GM19452 (cell line): ENCODE measurements around the gene EIF3D.

Experiments used
- ATAC-seq: cut with Tn5 transposase; IDR thresholded peaks from one replicate; pipeline ENCODE4 v1.9.1; 2021; ENCODE audit not compliant: unreplicated experiment

The EIF3D gene, protein sequence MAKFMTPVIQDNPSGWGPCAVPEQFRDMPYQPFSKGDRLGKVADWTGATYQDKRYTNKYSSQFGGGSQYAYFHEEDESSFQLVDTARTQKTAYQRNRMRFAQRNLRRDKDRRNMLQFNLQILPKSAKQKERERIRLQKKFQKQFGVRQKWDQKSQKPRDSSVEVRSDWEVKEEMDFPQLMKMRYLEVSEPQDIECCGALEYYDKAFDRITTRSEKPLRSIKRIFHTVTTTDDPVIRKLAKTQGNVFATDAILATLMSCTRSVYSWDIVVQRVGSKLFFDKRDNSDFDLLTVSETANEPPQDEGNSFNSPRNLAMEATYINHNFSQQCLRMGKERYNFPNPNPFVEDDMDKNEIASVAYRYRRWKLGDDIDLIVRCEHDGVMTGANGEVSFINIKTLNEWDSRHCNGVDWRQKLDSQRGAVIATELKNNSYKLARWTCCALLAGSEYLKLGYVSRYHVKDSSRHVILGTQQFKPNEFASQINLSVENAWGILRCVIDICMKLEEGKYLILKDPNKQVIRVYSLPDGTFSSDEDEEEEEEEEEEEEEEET

GRCh38 chr22:36528795-36529751, at the start of gene EIF3D:
TSS of gene EIF3D (minus strand) at chr22:36529166. CDS start at chr22:36526121, 3,045 bp downstream.
- ATAC-seq: peak; percentile 94

DNA sequence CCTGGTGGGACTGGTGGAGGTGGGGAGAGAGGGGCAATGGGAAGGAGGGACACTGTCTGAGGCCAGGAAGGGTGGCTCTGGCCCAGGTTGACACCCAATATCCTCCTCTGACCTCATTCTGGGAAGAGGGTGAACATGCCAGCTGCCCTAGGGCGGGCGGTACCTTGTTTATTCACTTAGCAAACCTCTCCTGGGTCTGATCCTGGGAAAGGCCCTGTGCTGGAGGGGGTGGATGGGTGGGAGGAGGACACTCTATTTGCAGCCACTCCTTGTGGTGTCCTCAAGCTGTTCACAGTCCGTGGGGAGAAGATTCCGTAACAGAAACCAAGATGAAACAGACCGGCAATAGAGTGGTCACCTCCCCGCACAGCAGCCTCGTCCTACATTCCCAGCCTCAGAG, 49.7 kb upstream of the EIF3D start:
- ATAC-seq: no peak

DNA sequence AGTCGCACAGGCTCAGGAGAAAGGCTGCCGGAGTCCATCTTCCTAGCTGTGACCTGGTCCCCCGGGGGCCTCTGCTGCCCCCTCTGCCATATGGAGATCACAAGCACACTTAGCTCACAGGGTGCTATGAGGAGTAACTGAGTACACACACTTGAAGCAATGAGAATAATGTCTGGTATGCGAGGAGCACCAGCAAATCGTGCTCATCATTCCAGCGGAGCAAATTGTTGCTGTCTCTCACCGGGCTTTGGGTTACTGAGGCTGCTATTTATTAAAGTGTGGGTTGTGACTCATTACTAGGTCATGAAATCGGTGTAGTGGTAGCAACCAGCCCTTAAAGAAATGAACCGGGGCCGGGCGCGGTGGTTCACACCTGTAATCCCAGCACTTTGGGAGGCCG, 48.1 kb upstream of the EIF3D start:
- ATAC-seq: no peak

- no peak for ATAC-seq
Measured at GRCh38 chr22:36574728-36575127, 45.8 kb upstream of the EIF3D start.

DNA sequence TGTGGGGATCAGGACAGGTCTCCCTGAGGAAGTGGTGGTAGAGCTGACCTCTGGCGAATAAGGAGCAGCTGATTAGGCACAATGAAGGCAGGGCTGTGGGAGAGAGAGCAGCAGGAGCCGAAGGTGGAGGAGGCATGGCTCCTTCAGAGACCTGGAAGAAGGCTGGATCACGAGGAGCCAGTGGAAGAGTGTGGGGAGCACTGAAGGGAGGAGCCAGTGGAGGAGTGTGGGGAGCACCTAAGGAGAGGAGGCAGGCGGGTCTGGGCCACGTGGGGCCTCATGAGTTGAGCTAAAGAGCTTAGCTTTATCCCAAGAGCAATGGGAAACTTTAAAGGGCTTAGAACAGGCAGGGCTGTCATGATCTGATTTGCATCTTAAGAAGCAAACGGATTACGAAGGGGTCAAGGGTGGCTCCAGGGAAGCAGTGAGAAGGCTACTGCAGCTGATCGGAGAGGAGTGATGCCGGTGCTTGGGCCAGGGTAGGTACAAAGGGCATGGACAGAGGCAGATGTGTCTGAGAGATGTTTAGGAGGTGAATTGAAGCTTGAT, 44.9 kb upstream of the EIF3D start:
- ATAC-seq: no peak

DNA sequence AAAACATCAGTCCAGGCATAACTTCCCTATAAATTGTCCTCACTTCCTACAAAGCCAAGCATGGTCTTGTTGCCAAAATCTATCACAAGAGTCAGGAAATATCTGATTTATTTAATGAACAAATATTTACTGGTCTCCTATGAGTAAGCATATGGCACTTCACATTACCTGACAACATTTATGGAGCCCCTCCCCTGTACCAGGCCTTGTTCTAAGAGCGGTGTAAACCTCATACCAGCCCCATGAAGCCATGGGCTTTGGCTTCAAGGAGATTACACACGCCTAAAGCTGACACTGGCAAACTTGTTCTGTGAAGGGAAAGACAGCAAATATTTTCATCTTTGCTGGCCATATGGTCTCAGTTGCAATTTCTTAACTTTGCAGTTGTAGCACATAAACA, 43.0 kb upstream of the EIF3D start:
- no peak for ATAC-seq

DNA sequence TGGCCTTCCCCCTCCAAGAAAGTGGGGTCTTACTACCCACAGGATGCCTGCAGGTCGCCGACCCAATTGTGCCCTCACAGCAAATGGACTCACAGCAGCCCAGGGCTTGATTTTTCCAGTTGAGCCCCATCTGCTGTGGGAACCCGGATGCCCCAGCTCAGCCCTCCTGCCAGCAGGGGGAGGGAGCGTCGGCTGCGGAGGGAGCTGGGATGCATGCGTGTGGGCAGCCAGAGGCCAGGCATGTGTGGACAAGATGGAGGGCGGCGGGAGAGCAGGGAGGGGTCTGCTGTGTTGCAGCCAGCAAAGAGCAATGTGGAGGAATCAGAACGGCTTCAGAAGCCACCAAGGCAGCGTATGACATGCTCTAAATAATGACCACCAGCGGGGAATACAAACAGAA, 41.0 kb upstream of the EIF3D start:
- ATAC-seq: no peak

GRCh38 chr22:36568846-36569245, 39.9 kb upstream of the EIF3D start:
- ATAC-seq: no peak

DNA sequence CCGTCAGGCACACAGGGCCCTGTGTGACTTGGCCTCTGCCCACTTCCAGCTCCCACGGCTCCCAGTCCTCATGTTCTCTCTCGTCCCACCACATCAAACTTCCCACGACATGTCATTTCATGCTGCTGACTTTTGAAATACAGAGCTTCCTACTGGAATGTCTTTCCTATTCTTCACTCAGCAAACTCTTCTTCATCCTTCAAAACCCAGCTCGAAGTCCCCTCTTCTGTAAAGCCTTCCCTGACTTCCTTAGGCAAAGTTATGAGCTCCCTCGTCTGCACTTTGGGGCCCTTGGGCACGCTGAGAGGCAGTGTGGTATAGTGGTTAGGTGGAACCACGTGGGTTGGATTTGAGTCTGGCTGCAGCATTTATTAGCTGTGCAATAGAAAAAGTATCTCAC, 37.8 kb upstream of the EIF3D start:
- no peak for ATAC-seq

DNA sequence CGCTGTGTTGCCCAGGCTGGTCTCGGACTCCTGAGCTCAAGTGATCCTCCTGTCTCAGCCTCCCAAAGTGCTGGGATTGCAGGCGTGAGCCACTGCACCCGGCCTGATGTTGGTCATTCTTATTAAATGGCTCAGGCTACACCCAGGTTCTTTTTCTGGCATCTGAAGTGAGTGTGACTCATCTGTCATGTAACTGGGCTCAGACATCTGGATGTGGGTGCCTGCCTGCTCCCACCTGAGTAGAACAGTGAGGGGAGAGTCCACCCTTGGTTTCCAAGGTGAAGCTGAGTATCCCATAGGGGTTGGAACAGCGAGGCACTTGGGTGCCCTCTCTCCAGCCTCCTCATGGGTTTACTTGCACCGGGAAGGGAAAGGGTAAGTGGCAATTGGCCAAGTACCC, 36.7 kb upstream of the EIF3D start:
- no peak for ATAC-seq

DNA sequence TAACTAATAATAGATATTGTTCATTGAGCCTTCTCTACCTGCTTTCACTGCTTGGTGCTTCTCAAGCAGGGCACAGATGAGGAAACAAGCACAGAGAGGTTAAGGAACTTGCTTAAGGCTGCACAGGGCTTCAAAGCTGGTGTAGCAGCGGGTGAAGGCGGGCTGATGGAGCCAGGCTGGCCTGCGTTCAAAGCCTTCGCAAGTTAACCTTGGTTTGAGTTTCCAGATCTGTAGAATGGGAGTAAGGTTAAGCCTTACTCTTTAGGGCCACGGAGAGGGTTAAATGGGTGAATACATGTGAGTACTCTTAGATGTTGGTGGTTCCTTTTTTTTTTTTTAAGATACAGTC, 36.2 kb upstream of the EIF3D start:
- ATAC-seq: no peak

DNA sequence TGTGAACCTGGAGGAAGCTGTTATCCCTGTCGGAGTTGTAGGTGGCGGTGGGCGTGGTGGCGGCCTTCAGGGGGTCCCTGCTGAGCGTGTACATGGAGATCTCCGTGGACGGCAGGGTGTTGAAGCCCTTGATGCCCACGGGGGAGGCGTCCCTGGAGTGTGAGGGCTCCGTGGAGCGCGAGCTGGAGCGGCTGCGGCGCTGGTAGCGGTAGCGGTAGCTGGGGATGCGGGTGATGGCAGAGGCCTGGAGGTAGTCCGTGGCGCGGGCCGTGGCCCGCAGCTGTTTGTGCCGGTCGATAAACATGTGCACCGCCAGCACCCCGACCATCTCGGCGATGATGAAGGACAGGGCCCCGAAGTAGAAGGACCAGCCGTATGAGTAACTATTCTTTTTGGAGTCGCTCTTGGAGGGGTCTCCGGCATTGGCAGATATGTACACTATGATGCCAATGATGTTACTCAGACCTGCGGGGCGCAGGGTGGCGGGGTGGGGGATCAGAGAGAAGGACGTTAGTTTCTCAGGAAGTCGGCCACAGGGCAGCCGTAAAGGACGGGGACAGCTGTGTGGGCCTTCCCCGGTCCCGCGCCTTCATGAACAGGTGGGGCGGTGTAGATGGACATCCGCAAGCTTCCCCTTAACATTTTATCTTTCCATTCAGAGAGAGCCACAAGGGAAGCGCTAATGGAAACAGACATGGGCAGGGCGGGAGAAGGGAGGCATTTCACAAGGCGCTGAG, 35.6 kb upstream of the EIF3D start:
- no peak for ATAC-seq

- ATAC-seq: no peak
Measured at GRCh38 chr22:36563898-36564297, 34.9 kb upstream of the EIF3D start.

GRCh38 chr22:36563444-36563843, 34.5 kb upstream of the EIF3D start:
- no peak for ATAC-seq

DNA sequence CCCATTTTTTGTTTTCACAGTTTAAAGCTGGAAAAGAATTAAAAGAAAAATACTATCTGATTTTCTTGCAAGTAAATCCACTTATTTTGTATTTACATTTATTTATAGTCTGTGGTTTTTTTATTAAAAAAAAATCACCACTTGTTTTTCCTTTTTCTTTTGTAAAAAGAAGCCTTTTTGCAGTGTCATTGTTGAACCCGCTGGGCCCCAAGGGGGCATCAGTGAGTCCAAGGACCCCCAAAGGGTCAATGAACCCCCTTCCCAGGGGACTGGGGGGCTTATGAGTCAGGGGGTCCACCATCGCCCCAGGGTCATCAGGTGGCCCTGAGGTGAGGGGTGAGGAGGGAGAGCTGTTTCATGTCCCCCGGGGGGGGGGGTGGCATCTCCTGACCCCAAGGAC, 34.0 kb upstream of the EIF3D start:
- ATAC-seq: no peak

DNA sequence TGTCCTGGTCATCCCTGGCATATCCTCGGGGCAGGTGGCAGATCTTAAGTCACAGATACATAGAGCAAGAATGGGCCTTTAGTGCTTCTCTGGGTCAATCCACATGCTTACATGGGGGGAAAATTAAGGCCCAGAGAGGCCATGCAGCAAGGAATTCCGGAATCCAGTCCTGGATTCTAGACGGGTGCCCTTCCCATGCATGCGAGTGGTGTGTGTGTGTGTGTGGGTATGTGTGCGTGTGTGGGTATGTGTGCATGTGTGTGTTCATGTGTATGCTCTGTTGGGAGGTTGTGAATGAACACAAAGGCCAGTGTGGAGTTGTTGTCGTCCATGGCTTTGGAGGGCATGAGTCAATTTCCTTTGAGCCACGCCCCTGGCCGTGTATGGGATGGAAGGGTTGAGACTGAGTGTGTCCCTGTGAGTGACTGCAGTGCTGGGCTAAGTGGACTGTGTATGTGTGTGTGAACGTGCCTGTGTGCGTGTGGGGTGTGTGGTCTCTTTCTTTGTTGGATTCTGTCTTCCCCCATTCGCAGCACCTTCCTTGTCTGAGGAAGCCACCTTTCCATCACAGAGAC, 33.4 kb upstream of the EIF3D start:
- ATAC-seq: no peak

GRCh38 chr22:36561291-36561811, 32.4 kb upstream of the EIF3D start:
- no peak for ATAC-seq

DNA sequence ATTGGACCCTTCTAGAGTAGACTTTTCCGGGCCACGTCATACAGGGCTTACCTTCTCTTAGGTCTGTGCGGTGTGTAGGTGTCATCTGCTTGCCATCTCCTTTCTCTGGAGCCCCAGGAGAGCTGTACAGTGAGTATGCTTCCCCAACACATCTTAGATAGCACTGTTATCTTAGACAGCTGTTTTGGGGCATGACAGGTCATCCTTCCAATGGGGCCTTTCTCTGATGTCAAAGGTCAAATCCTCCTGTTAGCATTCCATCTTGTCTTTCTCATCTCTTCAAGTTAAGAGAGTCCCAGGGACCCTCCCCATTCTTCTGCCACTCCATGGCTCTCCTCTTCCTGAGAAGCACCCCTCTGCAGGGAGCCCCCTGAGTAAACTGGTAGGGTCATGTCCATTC, 31.0 kb upstream of the EIF3D start:
- ATAC-seq: no peak

- ATAC-seq: no peak
Measured at GRCh38 chr22:36554098-36554497, 25.1 kb upstream of the EIF3D start.

- ATAC-seq: no peak
Measured at GRCh38 chr22:36552289-36552688, 23.3 kb upstream of the EIF3D start.
